ENCODE data around the gene TTC38. TPM values are rescaled to one million over a fixed set of nuclear protein-coding genes. Genes with fewer than 3 reads are reported as not detected.

TTC38 gene
- total RNA-seq, 4 donors from 2014 or later = 49.8 to 116 (median 76.8) TPM

- no peak for TF ChIP-seq CTCF (IDR thresholded peaks at IDR 0.05)
- no peak for DNase-seq (ENCODE audit: low spot score)
- ATAC-seq (ENCODE audit: low FRiP score) = no peak
Observed at GRCh38 chr22:46245511-46245910, 22.3 kb upstream of the TTC38 start.

- ATAC-seq (ENCODE audit: low FRiP score) (no peak), DNase-seq (ENCODE audit: low spot score) (no peak)
- no peak for TF ChIP-seq CTCF (IDR thresholded peaks at IDR 0.05)
Observed at GRCh38 chr22:46246178-46246577, 21.6 kb upstream of the TTC38 start.

GRCh38 chr22:46247443-46247975 is 20.3 kb upstream of the TTC38 start:
- no peak for ATAC-seq (ENCODE audit: low FRiP score)
- no peak for TF ChIP-seq CTCF (IDR thresholded peaks at IDR 0.05)
- no peak for DNase-seq (ENCODE audit: low spot score)

- no peak for TF ChIP-seq CTCF (IDR thresholded peaks at IDR 0.05)
- peak; percentile 94 for ATAC-seq (ENCODE audit: low FRiP score)
- peak; percentile 55 for DNase-seq (ENCODE audit: low spot score)
Observed at GRCh38 chr22:46250035-46250782, 17.6 kb upstream of the TTC38 start, which contains the start of gene CDPF1. TSS of gene CDPF1 (minus strand) at chr22:46250293. CDS start at chr22:46248284, 2,009 bp downstream.

- TF ChIP-seq CTCF (IDR thresholded peaks at IDR 0.05) = no peak
- DNase-seq (ENCODE audit: low spot score) (no peak), ATAC-seq (ENCODE audit: low FRiP score) (peak; percentile 5)
Observed at GRCh38 chr22:46250783-46251125, 17.1 kb upstream of the TTC38 start.

GRCh38 chr22:46251266-46251665 is 16.5 kb upstream of the TTC38 start:
- no peak for ATAC-seq (ENCODE audit: low FRiP score)
- TF ChIP-seq CTCF (IDR thresholded peaks at IDR 0.05) = no peak
- no peak for DNase-seq (ENCODE audit: low spot score)

GRCh38 chr22:46251816-46252380 is 15.9 kb upstream of the TTC38 start:
- TF ChIP-seq CTCF (IDR thresholded peaks at IDR 0.05) = no peak
- DNase-seq (ENCODE audit: low spot score) (no peak), ATAC-seq (ENCODE audit: low FRiP score) (no peak)
